ENCODE measurements around the gene FCER2. TPM values are rescaled to one million over a fixed set of nuclear protein-coding genes. Genes with fewer than 3 reads are reported as not detected.

The FCER2 gene
- total RNA-seq, 3 donors from 2014 or later = 0.26 to 0.44 (median 0.29) TPM

DNA sequence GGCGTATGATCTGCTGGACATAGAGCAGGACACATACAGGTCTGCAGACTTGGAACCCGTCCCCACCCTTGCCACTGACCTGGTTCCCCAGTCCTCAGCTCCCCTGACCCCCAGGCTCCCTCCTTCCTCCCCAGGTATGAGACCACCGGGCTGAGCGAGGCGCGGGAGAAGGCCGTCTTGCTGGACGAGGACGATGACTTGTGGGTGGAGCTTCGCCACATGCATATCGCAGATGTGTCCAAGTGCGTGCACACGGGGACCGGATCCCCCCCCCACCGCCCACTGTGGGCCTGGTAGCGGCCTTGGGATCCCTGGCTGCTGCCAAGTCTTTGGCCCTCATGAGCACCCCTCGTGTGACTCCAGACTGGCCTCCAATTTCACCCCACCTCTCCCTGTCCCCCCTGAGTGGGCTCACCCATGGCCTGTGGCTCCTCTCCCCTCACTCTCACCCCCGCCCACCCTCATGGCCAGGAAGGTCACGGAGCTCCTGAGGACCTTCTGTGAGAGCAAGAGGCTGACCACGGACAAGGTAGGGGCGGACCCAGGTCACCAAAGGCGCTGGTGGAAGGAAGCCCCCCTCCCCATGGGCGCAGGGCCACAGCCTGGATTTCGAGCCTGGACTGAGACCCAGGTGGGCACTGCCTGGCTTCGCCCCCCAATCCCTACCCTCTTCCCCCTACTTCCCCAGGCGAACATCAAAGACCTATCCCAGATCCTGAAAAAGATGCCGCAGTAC is 59.5 kb downstream of the FCER2 start:
- H3K9me3 ChIP-seq = no peaks in the 10 kb centered on the region

DNA sequence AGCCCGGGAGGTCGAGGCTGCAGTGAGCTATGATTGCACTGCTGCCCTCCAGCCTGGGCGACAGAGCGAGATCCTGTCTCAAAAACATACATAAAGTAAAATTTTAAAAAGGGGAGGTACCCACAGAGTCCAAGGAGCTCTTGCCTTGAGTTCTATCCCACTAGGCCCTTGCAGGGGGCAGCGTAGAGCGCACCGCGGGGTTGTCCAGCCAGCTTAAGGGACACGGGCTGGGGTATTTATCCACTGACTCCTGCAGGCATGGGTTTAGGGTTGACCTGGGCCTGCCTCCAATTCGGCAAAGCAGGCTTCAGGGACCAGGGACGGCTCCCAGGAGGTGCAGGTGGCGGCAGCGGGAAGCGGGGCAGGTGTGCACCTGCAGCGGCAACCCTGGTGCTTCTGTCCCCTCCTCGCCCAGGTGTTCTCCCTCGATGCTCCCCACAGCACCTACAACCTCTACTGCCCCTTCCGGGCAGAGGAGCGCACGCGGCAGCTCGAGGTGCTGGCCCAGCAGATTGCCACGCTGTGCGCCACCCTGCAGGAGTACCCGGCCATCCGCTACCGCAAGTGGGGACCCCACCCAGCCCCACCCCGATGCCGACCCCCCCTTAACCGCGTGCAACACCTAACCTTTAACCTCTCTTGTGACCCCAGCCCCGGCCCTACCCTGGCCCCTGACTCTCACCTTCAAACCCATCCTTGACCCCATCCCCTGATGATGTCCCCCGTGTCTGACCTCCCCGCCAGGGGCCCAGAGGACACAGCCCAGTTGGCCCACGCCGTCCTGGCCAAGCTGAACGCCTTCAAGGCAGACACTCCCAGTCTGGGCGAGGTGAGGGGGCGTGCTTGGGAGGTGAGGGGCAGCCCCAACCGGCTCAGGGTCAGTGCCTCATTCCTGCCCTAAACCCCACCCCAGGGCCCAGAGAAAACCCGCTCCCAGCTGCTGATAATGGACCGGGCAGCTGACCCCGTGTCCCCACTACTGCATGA is 60.3 kb downstream of the FCER2 start:
- Histone ChIP-seq H3K36me3 (ENCODE audit: low read depth) (no peaks in the 10 kb centered on the region), H3K4me1 (ENCODE audit: low read depth) (peaks cover 4% of the 10 kb centered on the region), H3K9me3 (no peaks in the 10 kb centered on the region), H3K4me3 (no peak overlapping the region)
- ATAC-seq (no peak), DNase-seq (peak in 1 of 3 donors; percentile 11)
- TF ChIP-seq, protein P1, sequence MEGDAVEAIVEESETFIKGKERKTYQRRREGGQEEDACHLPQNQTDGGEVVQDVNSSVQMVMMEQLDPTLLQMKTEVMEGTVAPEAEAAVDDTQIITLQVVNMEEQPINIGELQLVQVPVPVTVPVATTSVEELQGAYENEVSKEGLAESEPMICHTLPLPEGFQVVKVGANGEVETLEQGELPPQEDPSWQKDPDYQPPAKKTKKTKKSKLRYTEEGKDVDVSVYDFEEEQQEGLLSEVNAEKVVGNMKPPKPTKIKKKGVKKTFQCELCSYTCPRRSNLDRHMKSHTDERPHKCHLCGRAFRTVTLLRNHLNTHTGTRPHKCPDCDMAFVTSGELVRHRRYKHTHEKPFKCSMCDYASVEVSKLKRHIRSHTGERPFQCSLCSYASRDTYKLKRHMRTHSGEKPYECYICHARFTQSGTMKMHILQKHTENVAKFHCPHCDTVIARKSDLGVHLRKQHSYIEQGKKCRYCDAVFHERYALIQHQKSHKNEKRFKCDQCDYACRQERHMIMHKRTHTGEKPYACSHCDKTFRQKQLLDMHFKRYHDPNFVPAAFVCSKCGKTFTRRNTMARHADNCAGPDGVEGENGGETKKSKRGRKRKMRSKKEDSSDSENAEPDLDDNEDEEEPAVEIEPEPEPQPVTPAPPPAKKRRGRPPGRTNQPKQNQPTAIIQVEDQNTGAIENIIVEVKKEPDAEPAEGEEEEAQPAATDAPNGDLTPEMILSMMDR (IDR thresholded peaks at IDR 0.05) = no peak
- intact Hi-C loops (cut with DNase I, micrococcal nuclease) = no loop called here

More for the DNA sequence above, 59.5 kb downstream of the FCER2 start:
- Histone ChIP-seq H3K4me1 (ENCODE audit: low read depth) (no peaks in the 10 kb centered on the region), H3K4me3 (no peak overlapping the region), H3K36me3 (ENCODE audit: low read depth) (no peaks in the 10 kb centered on the region)
- intact Hi-C loops (cut with DNase I, micrococcal nuclease) = no loop called here
- TF ChIP-seq, protein P1 (IDR thresholded peaks at IDR 0.05) = no peak
- DNase-seq = peak in 1 of 3 donors; percentile 30
- ATAC-seq = no peak

DNA sequence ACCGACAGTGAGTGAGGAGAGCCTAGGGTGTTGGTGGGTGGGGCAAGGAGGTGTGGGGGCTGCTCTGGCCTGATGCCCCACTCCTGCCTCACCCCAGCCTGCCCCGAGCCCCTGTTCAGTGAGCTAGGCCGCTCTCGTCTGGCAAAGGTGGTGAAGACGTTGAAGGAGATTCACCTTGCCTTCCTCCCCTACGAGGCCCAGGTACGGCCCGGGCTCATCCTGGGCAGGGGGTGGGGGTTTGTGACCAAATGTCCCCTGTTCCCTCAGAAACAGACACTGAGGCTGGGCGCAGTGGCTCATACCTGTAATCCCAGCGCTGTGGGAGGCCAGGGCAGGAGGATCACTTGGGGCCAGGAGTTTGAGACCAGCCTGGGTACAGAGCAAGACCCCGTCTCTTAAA is 61.1 kb downstream of the FCER2 start:
- ATAC-seq (no peak), DNase-seq (no peak)
- Histone ChIP-seq H3K36me3 (ENCODE audit: low read depth) (no peaks in the 10 kb centered on the region), H3K4me3 (no peak overlapping the region), H3K4me1 (ENCODE audit: low read depth) (peaks cover 6% of the 10 kb centered on the region), H3K9me3 (no peaks in the 10 kb centered on the region)
- TF ChIP-seq, protein P1 (IDR thresholded peaks at IDR 0.05) = no peak
- intact Hi-C loops (cut with DNase I, micrococcal nuclease) = no loop called here

DNA sequence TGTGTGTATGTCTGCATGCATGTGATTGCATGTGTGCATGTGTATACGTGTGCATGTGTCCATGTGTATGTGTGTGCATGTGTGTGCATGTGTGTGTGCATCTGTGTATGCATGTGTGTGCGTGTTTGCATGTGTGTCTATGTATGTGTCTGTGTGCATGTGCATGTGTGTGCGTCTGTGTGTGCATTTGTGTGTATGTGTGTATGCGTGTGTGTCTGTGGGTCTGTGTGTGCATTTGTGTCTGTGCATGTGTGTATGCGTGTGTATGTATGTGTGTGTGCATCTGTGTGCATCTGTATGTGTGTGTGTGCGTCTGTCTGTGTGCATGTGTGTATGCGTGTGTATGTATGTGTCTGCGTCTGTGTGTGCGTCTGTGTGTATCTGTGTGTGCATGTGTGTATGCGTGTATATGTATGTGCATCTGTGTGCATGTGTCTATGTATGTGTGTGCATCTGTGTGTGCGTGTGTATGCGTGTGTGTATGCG is 62.0 kb downstream of the FCER2 start:
- no peaks in the 10 kb centered on the region for H3K36me3 ChIP-seq (ENCODE audit: low read depth)

DNA sequence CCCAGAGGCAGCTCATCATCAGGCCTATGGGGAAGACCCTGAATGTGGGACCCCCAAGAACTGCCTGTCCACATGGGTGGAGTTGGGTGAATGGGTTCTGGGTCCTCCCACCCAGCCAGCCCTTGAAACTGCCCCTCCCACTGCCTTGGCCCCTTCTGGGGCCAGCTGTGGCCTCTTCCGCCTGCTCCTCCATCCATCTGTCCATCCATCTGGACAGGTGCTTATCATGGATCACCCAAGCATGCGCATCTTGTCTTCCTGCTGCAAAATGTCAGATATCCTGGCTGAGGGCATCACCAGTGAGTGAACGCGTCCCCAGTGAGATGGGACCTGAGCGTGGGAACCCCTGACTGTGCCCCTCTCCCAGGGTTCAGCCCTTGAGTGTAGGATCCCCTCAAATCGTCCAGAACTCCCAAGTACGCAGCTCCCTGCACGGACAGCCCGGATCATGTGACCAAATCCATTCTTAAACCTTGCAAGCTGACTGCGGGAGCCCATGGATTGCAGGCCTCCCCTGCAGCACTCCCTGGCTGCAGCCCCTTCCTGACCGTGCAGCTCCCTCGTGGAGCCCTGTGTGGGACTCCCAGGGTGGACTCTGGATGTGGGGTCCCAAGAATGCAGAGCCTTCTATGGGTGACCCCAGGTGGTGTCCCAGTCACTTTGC is 63.0 kb downstream of the FCER2 start:
- Histone ChIP-seq H3K36me3 (ENCODE audit: low read depth) (no peaks in the 10 kb centered on the region), H3K4me3 (no peak overlapping the region), H3K4me1 (ENCODE audit: low read depth) (peaks cover 6% of the 10 kb centered on the region), H3K9me3 (no peaks in the 10 kb centered on the region)
- no peak for ATAC-seq
- intact Hi-C loops (cut with DNase I, micrococcal nuclease) = no loop called here
- TF ChIP-seq, protein P1 (IDR thresholded peaks at IDR 0.05) = no peak
- no peak for DNase-seq

More for the DNA sequence above, 62.0 kb downstream of the FCER2 start:
- DNase-seq (no peak), ATAC-seq (no peak)
- TF ChIP-seq, protein P1 (IDR thresholded peaks at IDR 0.05) = no peak
- intact Hi-C loops (cut with DNase I, micrococcal nuclease) = no loop called here
- Histone ChIP-seq H3K4me3 (no peak overlapping the region), H3K9me3 (no peaks in the 10 kb centered on the region), H3K4me1 (ENCODE audit: low read depth) (peaks cover 6% of the 10 kb centered on the region)
